Activated naive CD8-positive, alpha-beta T cell treated with anti-CD3 and anti-CD28 coated beads, Interleukin-2, amount 10 ng/mL, durations not matched to agents 7 days and 5 days (primary cell): Measurements from ENCODE around the gene PTAFR. TPM values are rescaled to one million over a fixed set of nuclear protein-coding genes. Genes with fewer than 3 reads are reported as not detected.
A peak's percentile ranks its signal among the peaks of the same experiment; 100 is the strongest.

Experiments used
- ATAC-seq: fragments of 150-1000 bp; cut with Tn5 transposase; one replicate; pipeline ENCODE4 v1.10.0; 2021; ENCODE audit warnings: low read depth, moderate library complexity
- POLR2A ChIA-PET: fragments of 350-600 bp; sonication (Branson Sonifier 250); formaldehyde crosslinking; loops from one replicate; lab custom pipeline; 2021; ENCODE audit warnings: antibody characterized with exemption; lab: Charles Lee
- DNase-seq: peaks from one replicate; pipeline ENCODE4 v3.0.0; 2021
- H3K27ac Mint-ChIP-seq: one replicate; pipeline ENCODE4 v1.8.0; 2022; ENCODE audit warnings: mild to moderate bottlenecking, mixed read lengths
- H3K27me3 Mint-ChIP-seq: one replicate; pipeline ENCODE4 v1.8.0; 2022; ENCODE audit warnings: mild to moderate bottlenecking, moderate library complexity, mixed read lengths
- H3K36me3 Mint-ChIP-seq: one replicate; pipeline ENCODE4 v1.8.0; 2021; ENCODE audit warnings: mild to moderate bottlenecking, mixed read lengths
- H3K4me1 Mint-ChIP-seq: one replicate; pipeline ENCODE4 v1.8.0; 2021; ENCODE audit warnings: mixed read lengths
- H3K4me3 Mint-ChIP-seq: one replicate; pipeline ENCODE4 v1.8.0; 2022; ENCODE audit warnings: mild to moderate bottlenecking, moderate library complexity, mixed read lengths
- H3K9me3 Mint-ChIP-seq: one replicate; pipeline ENCODE4 v1.8.0; 2021; ENCODE audit warnings: mixed read lengths
- total RNA-seq, 2 experiments: library from RNA; stranded (reverse); gene quantifications; one replicate each; pipeline ENCODE4 v1.2.3, GENCODE V29; 2021

Gene PTAFR
- total RNA-seq, 2 experiments from 2014 or later, result 0.99 to 1.1 TPM

- Mint-ChIP-seq H3K4me1 (peaks cover 32% of the 10 kb centered on the region), H3K36me3 (peaks cover 2% of the 10 kb centered on the region), H3K27me3 (peaks cover 25% of the 10 kb centered on the region), H3K27ac (peak overlapping the region; percentile 85), H3K4me3 (peak overlapping the region; percentile 57), H3K9me3 (peaks cover 1% of the 10 kb centered on the region)
- POLR2A ChIA-PET, result interaction anchor here (0.9 to 1.2 kb wide), 2 partner anchors 85 to 142 kb away, joined by 3 to 8 read pairs; no protein-coding TSS in a partner anchor
- ATAC-seq, result peak; percentile 19
- no peak for DNase-seq
Observed at GRCh38 chr1:28114844-28115243, 61.6 kb downstream of the PTAFR start.

- H3K9me3 Mint-ChIP-seq, result peaks cover 1% of the 10 kb centered on the region
- POLR2A ChIA-PET, result no interaction called here
- no peak for ATAC-seq
- H3K27me3 Mint-ChIP-seq, result peaks cover 13% of the 10 kb centered on the region
- H3K27ac Mint-ChIP-seq, result no peak overlapping the region
- H3K4me1 Mint-ChIP-seq, result peaks cover 30% of the 10 kb centered on the region
- H3K4me3 Mint-ChIP-seq, result no peak overlapping the region
- DNase-seq, result no peak
- peaks cover 2% of the 10 kb centered on the region for H3K36me3 Mint-ChIP-seq
Observed at GRCh38 chr1:28113242-28113572, 63.3 kb downstream of the PTAFR start.

GRCh38 chr1:28112388-28113241 lies 63.9 kb downstream of the PTAFR start:
- peaks cover 30% of the 10 kb centered on the region for H3K4me1 Mint-ChIP-seq
- H3K27ac Mint-ChIP-seq, result no peak overlapping the region
- DNase-seq, result no peak
- peaks cover 9% of the 10 kb centered on the region for H3K27me3 Mint-ChIP-seq
- ATAC-seq, result no peak
- no peak overlapping the region for H3K4me3 Mint-ChIP-seq
- H3K9me3 Mint-ChIP-seq, result peaks cover 1% of the 10 kb centered on the region
- POLR2A ChIA-PET, result no interaction called here
- peaks cover 2% of the 10 kb centered on the region for H3K36me3 Mint-ChIP-seq

- POLR2A ChIA-PET, result no interaction called here
- H3K9me3 Mint-ChIP-seq, result peaks cover 1% of the 10 kb centered on the region
- no peak overlapping the region for H3K4me3 Mint-ChIP-seq
- peaks cover 8% of the 10 kb centered on the region for H3K27me3 Mint-ChIP-seq
- H3K4me1 Mint-ChIP-seq, result peaks cover 27% of the 10 kb centered on the region
- peak overlapping the region; percentile 75 for H3K27ac Mint-ChIP-seq
- ATAC-seq (peak; percentile 20), DNase-seq (no peak)
- peaks cover 2% of the 10 kb centered on the region for H3K36me3 Mint-ChIP-seq
Observed at GRCh38 chr1:28111157-28111556, 65.3 kb downstream of the PTAFR start.

GRCh38 chr1:28110555-28110954 lies 65.9 kb downstream of the PTAFR start:
- H3K27ac Mint-ChIP-seq, result no peak overlapping the region

GRCh38 chr1:28109639-28110038 lies 66.9 kb downstream of the PTAFR start:
- peaks cover 8% of the 10 kb centered on the region for H3K27me3 Mint-ChIP-seq
- no peak overlapping the region for H3K27ac Mint-ChIP-seq
- H3K4me1 Mint-ChIP-seq, result peaks cover 19% of the 10 kb centered on the region
- no peak overlapping the region for H3K4me3 Mint-ChIP-seq
- peaks cover 2% of the 10 kb centered on the region for H3K36me3 Mint-ChIP-seq
- DNase-seq, result no peak
- H3K9me3 Mint-ChIP-seq, result peaks cover 1% of the 10 kb centered on the region
- POLR2A ChIA-PET, result interaction anchor here (0.8 kb wide), 1 partner anchor 9 kb away, joined by 4 read pairs; no protein-coding TSS in a partner anchor
- ATAC-seq, result no peak

More at GRCh38 chr1:28110555-28110954, 65.9 kb downstream of the PTAFR start:
- DNase-seq (no peak), ATAC-seq (no peak)
- Mint-ChIP-seq H3K27me3 (peaks cover 8% of the 10 kb centered on the region), H3K9me3 (peaks cover 1% of the 10 kb centered on the region), H3K36me3 (peaks cover 2% of the 10 kb centered on the region), H3K4me1 (peaks cover 27% of the 10 kb centered on the region), H3K4me3 (no peak overlapping the region)
- POLR2A ChIA-PET, result no interaction called here

GRCh38 chr1:28108001-28108400 lies 68.5 kb downstream of the PTAFR start:
- Mint-ChIP-seq H3K9me3 (peaks cover 1% of the 10 kb centered on the region), H3K27ac (no peak overlapping the region), H3K4me3 (no peak overlapping the region), H3K4me1 (peaks cover 15% of the 10 kb centered on the region), H3K27me3 (peaks cover 14% of the 10 kb centered on the region), H3K36me3 (peaks cover 2% of the 10 kb centered on the region)
- ATAC-seq (no peak), DNase-seq (no peak)
- POLR2A ChIA-PET, result no interaction called here

GRCh38 chr1:28104866-28105467 lies 71.5 kb downstream of the PTAFR start:
- no peaks in the 10 kb centered on the region for H3K9me3 Mint-ChIP-seq
- POLR2A ChIA-PET, result interaction anchor here (0.5 kb wide), 1 partner anchor 68 kb away, joined by 4 read pairs; no protein-coding TSS in a partner anchor

GRCh38 chr1:28102189-28102588 lies 74.3 kb downstream of the PTAFR start:
- no peaks in the 10 kb centered on the region for H3K36me3 Mint-ChIP-seq
- H3K27me3 Mint-ChIP-seq, result peaks cover 16% of the 10 kb centered on the region
- no peak overlapping the region for H3K4me3 Mint-ChIP-seq
- no peak overlapping the region for H3K27ac Mint-ChIP-seq
- POLR2A ChIA-PET, result no interaction called here
- DNase-seq (no peak), ATAC-seq (no peak)
- H3K4me1 Mint-ChIP-seq, result no peaks in the 10 kb centered on the region
- H3K9me3 Mint-ChIP-seq, result no peaks in the 10 kb centered on the region

More at GRCh38 chr1:28104866-28105467, 71.5 kb downstream of the PTAFR start:
- H3K4me3 Mint-ChIP-seq, result no peak overlapping the region
- H3K27me3 Mint-ChIP-seq, result peaks cover 14% of the 10 kb centered on the region
- no peak overlapping the region for H3K27ac Mint-ChIP-seq
- DNase-seq (no peak), ATAC-seq (no peak)
- no peaks in the 10 kb centered on the region for H3K36me3 Mint-ChIP-seq
- no peaks in the 10 kb centered on the region for H3K4me1 Mint-ChIP-seq

GRCh38 chr1:28099050-28099769 lies 77.3 kb downstream of the PTAFR start:
- Mint-ChIP-seq H3K36me3 (no peaks in the 10 kb centered on the region), H3K4me3 (no peak overlapping the region), H3K4me1 (peaks cover 2% of the 10 kb centered on the region), H3K27ac (no peak overlapping the region), H3K27me3 (peaks cover 28% of the 10 kb centered on the region), H3K9me3 (no peaks in the 10 kb centered on the region)
- POLR2A ChIA-PET, result no interaction called here
- ATAC-seq (no peak), DNase-seq (no peak)

Other genes starting within 250 kb of the PTAFR start
- under 1 TPM; 0.64 to 0.99 TPM for gene SMPDL3B, start 241.7 kb downstream of the PTAFR start, total RNA-seq
- gene XKR8, start 216.7 kb downstream of the PTAFR start, total RNA-seq, result 1 to 10 TPM; 8.7 to 9.0 TPM
- gene EYA3, start 88.1 kb downstream of the PTAFR start, total RNA-seq, result 10 to 100 TPM; 27.0 to 27.3 TPM
- 100 to 1,000 TPM; 106 TPM for gene DNAJC8, start 56.3 kb upstream of the PTAFR start, total RNA-seq
- gene ATP5IF1, start 59.4 kb upstream of the PTAFR start, total RNA-seq, result 100 to 1,000 TPM; 209 to 222 TPM
- gene SESN2, start 82.8 kb upstream of the PTAFR start, total RNA-seq, result 10 to 100 TPM; 14.6 to 16.0 TPM
- gene MED18, start 152.3 kb upstream of the PTAFR start, total RNA-seq, result 10 to 100 TPM; 15.4 to 17.7 TPM
- gene PHACTR4, start 193.1 kb upstream of the PTAFR start, total RNA-seq, result 10 to 100 TPM; 28.3 to 29.7 TPM